ENCODE measurements around the gene PSPH. TPM values are rescaled to one million over a fixed set of nuclear protein-coding genes. Genes with fewer than 3 reads are reported as not detected.
A peak's percentile ranks its signal among the peaks of the same experiment; 100 is the strongest.
"Not testable (repeated sequence)": the region's sequence is repeated elsewhere in the genome, so short reads cannot be mapped to it uniquely, and the experiment has no call there.

The PSPH gene
- total RNA-seq, 1 experiment from 2014 or later: 66.8 TPM

DNA sequence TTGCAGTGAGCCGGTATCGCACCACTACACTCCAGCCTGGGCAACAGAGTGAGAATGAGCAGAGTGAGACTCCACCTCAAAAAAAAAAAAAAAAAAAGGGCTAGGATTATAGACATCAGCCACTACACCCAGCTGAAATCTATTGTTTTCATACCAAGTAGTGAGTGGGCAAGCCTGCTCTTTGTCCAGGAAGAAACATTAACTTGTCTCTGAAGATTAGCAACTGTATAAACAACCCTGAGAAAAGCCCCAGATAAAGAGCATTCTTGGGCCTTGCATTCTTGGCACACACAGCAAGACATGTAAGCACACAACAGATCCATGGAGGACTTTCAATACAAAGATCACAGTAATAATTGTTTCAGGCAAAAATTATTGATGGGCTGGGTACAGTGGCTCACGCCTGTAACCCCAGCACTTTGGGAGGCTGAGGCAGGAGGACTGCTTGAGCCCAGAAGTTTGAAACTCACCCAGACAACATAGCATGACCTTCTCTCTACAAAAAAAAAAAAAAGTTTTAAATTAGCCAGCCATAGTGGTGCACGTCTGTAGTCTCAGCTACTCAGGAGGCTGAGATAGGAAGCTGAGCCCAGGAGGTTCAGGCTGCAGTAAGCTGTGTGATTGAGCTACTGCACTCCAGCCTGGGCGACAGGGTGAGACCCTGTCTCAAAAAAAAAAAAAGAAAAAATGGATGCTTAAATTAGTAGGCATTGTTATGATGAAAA lies 4.4 kb downstream of the PSPH start:
- no peak for DNase-seq
- Histone ChIP-seq H3K27me3 (ENCODE audit: control insufficient read depth, insufficient read depth, low read length) (no peaks in the 10 kb centered on the region), H3K36me3 (replicated peaks; ENCODE audit: control insufficient read depth, insufficient read depth, low read length) (no peaks in the 10 kb centered on the region; the same call in 1 of the 2 replicates), H3K4me3 (ENCODE audit: insufficient read depth, low read depth, low read length) (no peak overlapping the region)

DNA sequence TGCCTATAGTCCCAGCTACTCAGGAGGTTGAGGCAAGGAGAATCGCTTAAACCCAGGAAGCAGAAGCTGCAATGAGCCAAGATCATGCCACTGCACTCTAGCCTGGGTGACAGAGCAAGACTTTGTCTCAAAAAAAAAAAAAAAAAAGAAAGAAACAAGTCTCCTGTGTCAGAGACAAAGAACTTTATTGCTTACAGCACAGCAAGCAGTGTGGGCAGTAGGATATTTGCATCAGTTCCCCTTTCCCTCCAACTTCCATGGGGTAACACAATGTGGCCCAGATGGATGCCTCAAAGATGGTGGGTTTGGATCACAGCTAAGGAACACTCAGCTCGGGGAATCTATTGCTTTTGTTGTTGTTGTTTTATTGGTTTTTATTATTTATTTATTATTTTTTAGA lies 5.5 kb downstream of the PSPH start:
- H3K4me3 ChIP-seq (ENCODE audit: insufficient read depth, low read depth, low read length); DNase-seq; H3K36me3 ChIP-seq (replicated peaks; ENCODE audit: control insufficient read depth, insufficient read depth, low read length): not testable (repeated sequence)

DNA sequence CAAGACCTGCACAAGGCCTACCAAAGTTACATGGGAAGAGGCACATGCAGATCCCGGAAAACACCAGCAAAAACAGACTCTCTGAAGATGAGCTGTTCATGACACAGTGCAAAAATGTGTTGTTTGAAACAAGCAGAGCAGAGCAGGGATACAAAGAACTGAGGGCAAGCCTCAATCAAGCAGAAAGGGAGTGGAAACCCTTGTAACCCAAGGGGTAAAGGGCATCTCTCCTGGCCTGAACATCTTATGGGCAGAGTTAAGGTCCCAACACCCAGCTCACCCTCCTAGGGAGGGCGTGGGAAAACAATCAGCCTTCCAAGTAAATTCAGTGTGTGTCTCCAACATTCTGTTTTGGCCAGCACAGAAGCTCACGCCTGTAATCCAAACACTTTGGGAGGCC lies 10.5 kb downstream of the PSPH start:
- Histone ChIP-seq H3K36me3 (replicated peaks; ENCODE audit: control insufficient read depth, insufficient read depth, low read length) (no peaks in the 10 kb centered on the region; the same call in none of the 2 replicates), H3K27me3 (ENCODE audit: control insufficient read depth, insufficient read depth, low read length) (no peaks in the 10 kb centered on the region), H3K4me3 (ENCODE audit: insufficient read depth, low read depth, low read length) (no peak overlapping the region)
- no peak for DNase-seq

More for the DNA sequence above, 5.5 kb downstream of the PSPH start:
- H3K27me3 ChIP-seq (ENCODE audit: control insufficient read depth, insufficient read depth, low read length): not testable (repeated sequence)

- no peaks in the 10 kb centered on the region for H3K27me3 ChIP-seq (ENCODE audit: control insufficient read depth, insufficient read depth, low read length)
- peak overlapping the region; percentile 76 for H3K4me3 ChIP-seq (ENCODE audit: insufficient read depth, low read depth, low read length)
- H3K36me3 ChIP-seq (replicated peaks; ENCODE audit: control insufficient read depth, insufficient read depth, low read length): peaks cover 4% of the 10 kb centered on the region
- DNase-seq: peak; percentile 97
Measured at GRCh38 chr7:56033671-56034432, 17.4 kb downstream of the PSPH start.

GRCh38 chr7:56032578-56032977 lies 18.7 kb downstream of the PSPH start:
- not testable (repeated sequence) for DNase-seq; H3K4me3 ChIP-seq (ENCODE audit: insufficient read depth, low read depth, low read length); H3K27me3 ChIP-seq (ENCODE audit: control insufficient read depth, insufficient read depth, low read length)
- H3K36me3 ChIP-seq (replicated peaks; ENCODE audit: control insufficient read depth, insufficient read depth, low read length): peaks cover 10% of the 10 kb centered on the region

DNA sequence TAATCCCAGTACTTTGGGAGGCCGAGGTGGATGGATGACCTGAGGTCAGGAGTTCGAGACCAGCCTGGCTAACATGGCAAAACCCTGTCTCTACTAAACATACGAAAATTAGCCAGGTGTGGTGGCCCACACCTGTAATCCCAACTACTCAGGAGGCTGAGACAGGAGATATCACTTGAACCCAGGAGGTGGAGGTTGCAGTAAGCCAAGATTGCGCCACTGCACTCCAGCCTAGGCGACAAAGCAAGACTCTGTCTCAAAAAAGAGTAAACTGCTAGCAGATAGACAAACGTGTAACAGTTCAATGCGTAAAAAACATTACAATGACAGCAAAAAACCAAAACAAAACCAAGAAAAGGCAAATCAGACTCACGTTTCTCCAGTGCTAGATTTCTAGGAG lies 19.7 kb downstream of the PSPH start:
- not testable (repeated sequence) for DNase-seq; H3K27me3 ChIP-seq (ENCODE audit: control insufficient read depth, insufficient read depth, low read length); H3K4me3 ChIP-seq (ENCODE audit: insufficient read depth, low read depth, low read length)
- H3K36me3 ChIP-seq (replicated peaks; ENCODE audit: control insufficient read depth, insufficient read depth, low read length): peaks cover 11% of the 10 kb centered on the region

DNA sequence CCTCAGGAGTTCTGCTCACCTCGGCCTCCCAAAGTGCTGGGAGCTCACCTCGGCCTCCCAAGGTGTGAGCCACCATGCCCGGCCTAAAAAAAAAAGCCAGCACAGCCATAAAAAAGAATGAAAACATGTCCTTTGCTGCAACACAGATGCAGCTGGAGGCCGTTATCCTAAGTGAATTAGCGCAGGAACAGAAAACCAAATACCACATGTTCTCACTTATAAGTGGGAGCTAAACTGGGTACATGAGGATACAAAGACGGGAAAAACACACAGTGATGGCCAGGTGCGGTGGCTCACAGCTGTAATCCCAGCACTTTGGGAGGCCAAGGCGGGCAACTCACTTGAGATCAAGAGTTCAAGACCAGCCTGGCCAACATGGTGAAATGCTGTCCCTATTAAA lies 20.9 kb downstream of the PSPH start:
- Histone ChIP-seq H3K36me3 (replicated peaks; ENCODE audit: control insufficient read depth, insufficient read depth, low read length) (peaks cover 12% of the 10 kb centered on the region), H3K27me3 (ENCODE audit: control insufficient read depth, insufficient read depth, low read length) (no peaks in the 10 kb centered on the region), H3K4me3 (ENCODE audit: insufficient read depth, low read depth, low read length) (no peak overlapping the region)
- DNase-seq: no peak

- Histone ChIP-seq H3K27me3 (ENCODE audit: control insufficient read depth, insufficient read depth, low read length) (no peaks in the 10 kb centered on the region), H3K4me3 (ENCODE audit: insufficient read depth, low read depth, low read length) (no peak overlapping the region), H3K36me3 (replicated peaks; ENCODE audit: control insufficient read depth, insufficient read depth, low read length) (peaks cover 12% of the 10 kb centered on the region)
- no peak for DNase-seq
Measured at GRCh38 chr7:56028942-56029630, 22.2 kb downstream of the PSPH start.

DNA sequence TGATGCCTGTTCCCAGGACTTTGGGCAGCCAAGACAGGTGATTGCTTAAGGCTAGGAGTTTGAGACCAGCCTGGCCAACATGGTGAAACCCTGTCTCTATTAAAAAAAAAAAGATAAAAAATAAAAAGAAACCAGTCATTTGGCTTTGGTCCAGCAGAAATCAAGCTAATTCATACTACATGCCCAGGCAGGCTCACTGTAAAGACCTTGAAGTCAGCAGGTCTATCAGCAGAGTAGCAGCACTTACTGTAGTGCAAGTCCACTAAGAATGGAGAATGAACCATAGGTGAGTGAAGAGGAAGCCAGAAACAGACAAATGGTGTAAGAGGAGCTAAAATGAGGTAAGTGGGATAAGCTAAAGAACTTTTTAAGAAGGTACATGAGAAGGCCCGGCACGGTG lies 24.7 kb downstream of the PSPH start:
- no peak overlapping the region for H3K4me3 ChIP-seq (ENCODE audit: insufficient read depth, low read depth, low read length)
- peaks cover 12% of the 10 kb centered on the region for H3K36me3 ChIP-seq (replicated peaks; ENCODE audit: control insufficient read depth, insufficient read depth, low read length)
- no peaks in the 10 kb centered on the region for H3K27me3 ChIP-seq (ENCODE audit: control insufficient read depth, insufficient read depth, low read length)
- no peak for DNase-seq

DNA sequence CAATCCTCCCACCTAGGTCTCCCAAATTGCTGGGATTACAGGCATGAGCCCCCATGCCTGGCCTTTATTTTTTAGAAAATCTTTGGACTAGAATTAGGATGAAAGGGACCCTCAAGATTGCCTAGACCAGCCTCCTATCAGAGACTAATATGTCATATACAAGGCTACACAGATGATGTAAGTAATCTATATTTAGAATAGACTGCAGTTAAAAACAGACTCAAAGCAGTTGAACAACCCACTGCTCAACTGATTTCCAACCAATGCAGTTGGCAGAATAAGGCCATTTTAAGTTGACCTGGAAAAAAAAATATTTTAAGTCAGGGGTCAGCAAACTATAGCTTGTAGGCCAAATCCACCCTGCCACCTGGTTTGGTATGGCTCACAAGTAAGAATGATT lies 27.7 kb downstream of the PSPH start:
- DNase-seq: no peak
- H3K4me3 ChIP-seq (ENCODE audit: insufficient read depth, low read depth, low read length): no peak overlapping the region
- no peaks in the 10 kb centered on the region for H3K27me3 ChIP-seq (ENCODE audit: control insufficient read depth, insufficient read depth, low read length)
- H3K36me3 ChIP-seq (replicated peaks; ENCODE audit: control insufficient read depth, insufficient read depth, low read length): peaks cover 12% of the 10 kb centered on the region

- Histone ChIP-seq H3K36me3 (replicated peaks; ENCODE audit: control insufficient read depth, insufficient read depth, low read length) (peaks cover 8% of the 10 kb centered on the region), H3K4me3 (ENCODE audit: insufficient read depth, low read depth, low read length) (no peak overlapping the region), H3K27me3 (ENCODE audit: control insufficient read depth, insufficient read depth, low read length) (no peaks in the 10 kb centered on the region)
- DNase-seq: no peak
Measured at GRCh38 chr7:56019501-56019900, 31.7 kb downstream of the PSPH start.

- H3K4me3 ChIP-seq (ENCODE audit: insufficient read depth, low read depth, low read length); H3K27me3 ChIP-seq (ENCODE audit: control insufficient read depth, insufficient read depth, low read length); DNase-seq: not testable (repeated sequence)
- H3K36me3 ChIP-seq (replicated peaks; ENCODE audit: control insufficient read depth, insufficient read depth, low read length): peaks cover 15% of the 10 kb centered on the region
Measured at GRCh38 chr7:56017015-56017414, 34.2 kb downstream of the PSPH start.

GRCh38 chr7:56009695-56010094 lies 41.5 kb downstream of the PSPH start:
- Histone ChIP-seq H3K36me3 (replicated peaks; ENCODE audit: control insufficient read depth, insufficient read depth, low read length) (peaks cover 8% of the 10 kb centered on the region), H3K27me3 (ENCODE audit: control insufficient read depth, insufficient read depth, low read length) (no peaks in the 10 kb centered on the region), H3K4me3 (ENCODE audit: insufficient read depth, low read depth, low read length) (no peak overlapping the region)
- no peak for DNase-seq

- H3K4me3 ChIP-seq (ENCODE audit: insufficient read depth, low read depth, low read length): no peak overlapping the region
- DNase-seq: no peak
- no peaks in the 10 kb centered on the region for H3K27me3 ChIP-seq (ENCODE audit: control insufficient read depth, insufficient read depth, low read length)
- H3K36me3 ChIP-seq (replicated peaks; ENCODE audit: control insufficient read depth, insufficient read depth, low read length): peaks cover 1% of the 10 kb centered on the region
Measured at GRCh38 chr7:56007891-56008290, 43.4 kb downstream of the PSPH start.

Data from H7 (cell line).